Embryonic facial prominence (tissue), 1 donor: ENCODE data around the gene DUSP11.
"Not testable (repeated sequence)": the region's sequence is repeated elsewhere in the genome, so short reads cannot be mapped to it uniquely, and the experiment has no call there.

Experiments
- DNase-seq: peaks from one replicate; pipeline ENCODE4 v3.0.0-alpha.2; 2016; ENCODE audit errors: extremely low spot score

DUSP11 gene

GRCh38 chr2:73772819-73773218 lies 7.1 kb downstream of the DUSP11 start:
- no peak for DNase-seq

GRCh38 chr2:73770725-73771124 lies 9.2 kb downstream of the DUSP11 start:
- no peak for DNase-seq

- DNase-seq, result no peak
Observed at GRCh38 chr2:73766994-73767393, 12.9 kb downstream of the DUSP11 start.

- DNase-seq, result no peak
Observed at GRCh38 chr2:73766349-73766748, 13.6 kb downstream of the DUSP11 start.

GRCh38 chr2:73764945-73765344 lies 15.0 kb downstream of the DUSP11 start:
- no peak for DNase-seq

- DNase-seq, result no peak
Observed at GRCh38 chr2:73762571-73762970, 17.3 kb downstream of the DUSP11 start.

GRCh38 chr2:73759904-73760303 lies 20.0 kb downstream of the DUSP11 start:
- DNase-seq, result no peak

GRCh38 chr2:73759285-73759764 lies 20.6 kb downstream of the DUSP11 start:
- no peak for DNase-seq

- DNase-seq, result not testable (repeated sequence)
Observed at GRCh38 chr2:73754332-73754731, 25.6 kb downstream of the DUSP11 start.

GRCh38 chr2:73749314-73749713 lies 30.6 kb downstream of the DUSP11 start:
- DNase-seq, result no peak

GRCh38 chr2:73746877-73747208 lies 33.1 kb downstream of the DUSP11 start:
- DNase-seq, result no peak

- DNase-seq, result no peak
Observed at GRCh38 chr2:73746015-73746876, 33.7 kb downstream of the DUSP11 start.

GRCh38 chr2:73740767-73741166 lies 39.1 kb downstream of the DUSP11 start:
- DNase-seq, result no peak

- no peak for DNase-seq
Observed at GRCh38 chr2:73739101-73739500, 40.8 kb downstream of the DUSP11 start.

- DNase-seq, result peak; percentile 95
Observed at GRCh38 chr2:73736855-73737779, 42.8 kb downstream of the DUSP11 start, which contains the start of gene TPRKB. Gene TPRKB, minus strand, starts transcription at chr2:73737345. Its CDS starts 2,776 bp downstream, at chr2:73734569.

- DNase-seq, result no peak
Observed at GRCh38 chr2:73736378-73736777, 43.5 kb downstream of the DUSP11 start.

GRCh38 chr2:73730810-73731209 lies 49.1 kb downstream of the DUSP11 start:
- no peak for DNase-seq

GRCh38 chr2:73728711-73729110 lies 51.2 kb downstream of the DUSP11 start:
- DNase-seq, result no peak

GRCh38 chr2:73728043-73728442 lies 51.9 kb downstream of the DUSP11 start:
- no peak for DNase-seq

- DNase-seq, result not testable (repeated sequence)
Observed at GRCh38 chr2:73726657-73727056, 53.2 kb downstream of the DUSP11 start.

GRCh38 chr2:73718851-73719621 lies 60.9 kb downstream of the DUSP11 start:
- no peak for DNase-seq

GRCh38 chr2:73718421-73718820 lies 61.5 kb downstream of the DUSP11 start:
- DNase-seq, result no peak
